GM12878 (cell line): Measurements from ENCODE around the gene PAIP1. TPM values are rescaled to one million over a fixed set of nuclear protein-coding genes. Genes with fewer than 3 reads are reported as not detected.

Source experiments
- ATAC-seq: fragments of 200-7000 bp; cut with Tn5 transposase; 3 replicates; pipeline ENCODE4 v1.9.1; 2020; ENCODE audit warnings: mild to moderate bottlenecking, moderate library complexity
- BruUV-seq: library from RNA; stranded (reverse); fragments of 400-500 nt; replicated peaks from 2 replicates; lab custom pipeline; 2021; lab: Mats Ljungman, UMichigan
- CTCF ChIA-PET: fragments of 300-600 bp; sonication (Branson Sonifier 250); formaldehyde crosslinking; extraction: SDS; loops from one replicate; lab custom pipeline; 2021; ENCODE audit warnings: inconsistent platforms; lab: Yijun Ruan, JAX
- POLR2A ChIA-PET: fragments of 350-600 bp; formaldehyde crosslinking; extraction: SDS; loops from one replicate; lab custom pipeline; 2021; ENCODE audit warnings: inconsistent platforms; lab: Charles Lee
- RAD21 ChIA-PET: fragments of 300-600 bp; sonication (Branson Sonifier 250); formaldehyde crosslinking; loops from one replicate; lab custom pipeline; 2023; ENCODE audit warnings: antibody characterized with exemption; ENCODE audit not compliant: unreplicated experiment; lab: Charles Lee
- SMC1A ChIA-PET: fragments of 300-600 bp; sonication (Branson Sonifier 250); formaldehyde crosslinking; loops from one replicate; lab custom pipeline; 2023; ENCODE audit not compliant: unreplicated experiment, uncharacterized antibody; lab: Charles Lee
- DNase-seq: peaks from one replicate; pipeline ENCODE4 v3.0.0-alpha.2; 2011; ENCODE audit warnings: low read depth, low spot score
- FAIRE-seq: peaks from 3 replicates; lab custom pipeline; 2011; peaks lifted over from hg19 to GRCh38; lab: Jason Lieb, UNC
- H2AFZ ChIP-seq: 2 replicates; pipeline ENCODE4 v1.6.0; 2011; ENCODE audit warnings: low read depth, low read length, control low read depth; ENCODE audit not compliant: control insufficient read depth
- H3K27ac ChIP-seq: 2 replicates; pipeline ENCODE4 v1.5.1; 2011; ENCODE audit warnings: control low read depth; ENCODE audit not compliant: control insufficient read depth, insufficient read depth
- H3K27me3 ChIP-seq, 2 experiments: replicated peaks in 1 of 2; 2 replicates each; pipeline versions ENCODE4 v1.6.0 to v1.6.1; 2011; ENCODE audit warnings: low read length in 1 of 2; ENCODE audit not compliant: control insufficient read depth in 2 of 2, insufficient read depth in 2 of 2
- H3K36me3 ChIP-seq, 2 experiments: 2 replicates each; pipeline ENCODE4 v1.5.1; 2011; ENCODE audit warnings: low read length in 1 of 2; ENCODE audit not compliant: control insufficient read depth in 2 of 2, insufficient read depth in 2 of 2
- H3K4me1 ChIP-seq: 2 replicates; pipeline ENCODE4 v1.6.1; 2011; ENCODE audit warnings: mild to moderate bottlenecking, low read length, moderate library complexity, mixed read lengths; ENCODE audit not compliant: control insufficient read depth, insufficient read depth
- H3K4me2 ChIP-seq: 2 replicates; pipeline ENCODE4 v1.6.0; 2011; ENCODE audit warnings: control low read depth; ENCODE audit not compliant: control insufficient read depth, insufficient read depth
- H3K4me3 ChIP-seq: fragments of 200-600 bp; sonication (generic); 2 replicates; pipeline ENCODE4 v1.5.1; 2016
- H3K79me2 ChIP-seq: 2 replicates; pipeline ENCODE4 v1.6.0; 2011; ENCODE audit warnings: low read length; ENCODE audit not compliant: control insufficient read depth, insufficient read depth
- H3K9ac ChIP-seq: 2 replicates; pipeline ENCODE4 v1.8.0; 2011; ENCODE audit warnings: low read length, control low read depth, mixed read lengths; ENCODE audit not compliant: control insufficient read depth, insufficient read depth
- H3K9me3 ChIP-seq: replicated peaks from 3 replicates; pipeline ENCODE4 v1.5.1; 2011; ENCODE audit warnings: mild to moderate bottlenecking, low read length; ENCODE audit not compliant: control insufficient read depth, insufficient read depth
- H4K20me1 ChIP-seq: 2 replicates; pipeline ENCODE4 v1.6.0; 2011; ENCODE audit not compliant: control insufficient read depth, insufficient read depth
- MEF2A ChIP-seq: IDR thresholded peaks from 2 replicates; pipeline ENCODE4 v1.6.1; 2011; ENCODE audit warnings: low read depth, mild to moderate bottlenecking, low read length, moderate library complexity; ENCODE audit not compliant: insufficient read depth
- in situ Hi-C: fragments of 300-500 bp; cut with MboI; formaldehyde crosslinking; loops from 9 replicates; pipeline ENCODE4 v1.14.3; 2018; ENCODE audit warnings: mixed read lengths
- intact Hi-C: fragments of 100-400 bp; cut with micrococcal nuclease; formaldehyde crosslinking; loops from one replicate; pipeline ENCODE4 v1.14.2; 2022; ENCODE audit not compliant: unreplicated experiment
- polyA plus RNA-seq, 11 experiments: library from polyadenylated mRNA; depleted of rRNA in 4 of 11; unstranded in 6 of 11; stranded (reverse) in 5 of 11; fragments of >200 nt; fragmentation: Nextera tagmentation in 4 of 11; fragmentation: Illumina TruSeq in 1 of 11; extraction: Ambion mirVana in 4 of 11; extraction: Trizol in 1 of 11; gene quantifications; 1 replicate in 1 of 11; 2 replicates in 10 of 11; pipeline versions ENCODE4 v1.2.1 to v1.2.3, GENCODE V29; 2011 to 2016; ENCODE audit warnings: inconsistent platforms in 2 of 11, missing spikeins in 2 of 11, low read depth in 1 of 11
- total RNA-seq, 4 experiments: library from RNA; depleted of rRNA in 3 of 4; stranded (reverse); fragments of >200 nt in 3 of 4; fragmentation: Illumina TruSeq in 1 of 4; extraction: Trizol in 1 of 4; gene quantifications; 2 replicates each; pipeline versions ENCODE4 v1.2.1 to v1.2.3, GENCODE V29; 2013 to 2021
- TF ChIP-seq, protein P1 (sequence below): fragments of 450-650 bp; formaldehyde crosslinking; IDR thresholded peaks from 2 replicates; pipeline ENCODE4 v1.5.0; 2022; ENCODE audit warnings: mild to moderate bottlenecking, missing genetic modification characterization
- TF ChIP-seq, protein P2 (sequence below): fragments of 450-650 bp; IDR thresholded peaks from 2 replicates; pipeline ENCODE4 v1.6.1; 2017; ENCODE audit warnings: mild to moderate bottlenecking

Gene PAIP1
- total and polyA plus RNA-seq, 10 of the 15 experiments (the other 5 are each of a cell fraction or from before 2014, with no cell fraction given), result 37.4 to 90.9 (median 57.0) TPM

DNA sequence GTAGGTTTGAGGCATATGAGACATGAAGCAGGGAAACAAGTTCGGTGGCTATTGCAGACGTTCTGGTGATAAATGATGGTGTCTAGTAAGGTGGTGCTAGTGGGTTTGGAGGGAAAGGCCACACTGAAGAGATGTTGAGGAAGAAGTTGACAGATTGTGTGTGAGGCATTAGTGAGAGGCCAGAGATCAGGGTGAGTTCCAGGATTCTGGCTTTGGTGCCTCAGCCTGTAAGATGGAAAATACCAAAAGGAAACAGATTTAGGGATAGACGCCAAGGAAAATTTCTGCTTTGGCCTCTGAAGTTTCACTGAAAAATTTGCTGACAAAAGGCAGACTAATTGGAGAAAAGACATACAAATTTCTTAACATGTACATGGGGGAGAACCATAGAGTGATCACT, 6.4 kb upstream of the PAIP1 start (continued):
- TF ChIP-seq, protein P1, sequence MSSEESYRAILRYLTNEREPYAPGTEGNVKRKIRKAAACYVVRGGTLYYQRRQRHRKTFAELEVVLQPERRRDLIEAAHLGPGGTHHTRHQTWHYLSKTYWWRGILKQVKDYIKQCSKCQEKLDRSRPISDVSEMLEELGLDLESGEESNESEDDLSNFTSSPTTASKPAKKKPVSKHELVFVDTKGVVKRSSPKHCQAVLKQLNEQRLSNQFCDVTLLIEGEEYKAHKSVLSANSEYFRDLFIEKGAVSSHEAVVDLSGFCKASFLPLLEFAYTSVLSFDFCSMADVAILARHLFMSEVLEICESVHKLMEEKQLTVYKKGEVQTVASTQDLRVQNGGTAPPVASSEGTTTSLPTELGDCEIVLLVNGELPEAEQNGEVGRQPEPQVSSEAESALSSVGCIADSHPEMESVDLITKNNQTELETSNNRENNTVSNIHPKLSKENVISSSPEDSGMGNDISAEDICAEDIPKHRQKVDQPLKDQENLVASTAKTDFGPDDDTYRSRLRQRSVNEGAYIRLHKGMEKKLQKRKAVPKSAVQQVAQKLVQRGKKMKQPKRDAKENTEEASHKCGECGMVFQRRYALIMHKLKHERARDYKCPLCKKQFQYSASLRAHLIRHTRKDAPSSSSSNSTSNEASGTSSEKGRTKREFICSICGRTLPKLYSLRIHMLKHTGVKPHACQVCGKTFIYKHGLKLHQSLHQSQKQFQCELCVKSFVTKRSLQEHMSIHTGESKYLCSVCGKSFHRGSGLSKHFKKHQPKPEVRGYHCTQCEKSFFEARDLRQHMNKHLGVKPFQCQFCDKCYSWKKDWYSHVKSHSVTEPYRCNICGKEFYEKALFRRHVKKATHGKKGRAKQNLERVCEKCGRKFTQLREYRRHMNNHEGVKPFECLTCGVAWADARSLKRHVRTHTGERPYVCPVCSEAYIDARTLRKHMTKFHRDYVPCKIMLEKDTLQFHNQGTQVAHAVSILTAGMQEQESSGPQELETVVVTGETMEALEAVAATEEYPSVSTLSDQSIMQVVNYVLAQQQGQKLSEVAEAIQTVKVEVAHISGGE (CRISPR knock-in tag), result no peak

DNA sequence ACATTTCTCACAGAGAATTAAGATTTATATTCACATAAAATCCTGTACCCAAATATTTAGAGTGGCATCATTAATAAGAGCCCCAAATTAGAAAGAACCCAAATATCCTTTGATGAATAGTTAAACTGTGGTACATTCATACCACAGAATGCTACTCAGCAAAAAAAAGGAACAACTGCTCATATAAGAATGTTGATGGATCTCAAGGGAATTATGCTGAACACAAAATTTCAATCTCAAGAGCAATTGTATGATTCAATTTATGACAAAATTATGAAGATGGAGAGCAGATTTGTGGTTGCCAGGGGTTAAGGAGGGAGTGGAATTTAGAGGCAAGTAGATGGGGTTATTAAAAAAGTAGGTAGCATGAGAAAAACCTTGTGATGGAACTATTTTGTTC, 4.5 kb upstream of the PAIP1 start:
- Histone ChIP-seq H4K20me1 (no peaks in the 10 kb centered on the region), H3K9ac (no peak overlapping the region), H3K27me3 (no peaks in the 10 kb centered on the region), H3K27ac (no peak overlapping the region), H3K4me3 (no peak overlapping the region), H3K4me1 (peaks cover 8% of the 10 kb centered on the region), H3K79me2 (peaks cover 7% of the 10 kb centered on the region), H3K4me2 (no peak overlapping the region), H3K36me3 (no peaks in the 10 kb centered on the region), H3K9me3 (no peaks in the 10 kb centered on the region), H2AFZ (no peak overlapping the region)
- in situ Hi-C loops, result no loop called here
- FAIRE-seq (no peak), ATAC-seq (no peak), DNase-seq (no peak)
- ChIA-PET RAD21 (no interaction called here), SMC1A (no interaction called here), POLR2A (no interaction called here), CTCF (interaction anchor here (0.6 to 2.0 kb wide), 3 partner anchors 13 to 48 kb away, joined by 3 to 5 read pairs (median 3); no protein-coding TSS in a partner anchor)
- intact Hi-C loops, result no loop called here
- TF ChIP-seq, protein P2, sequence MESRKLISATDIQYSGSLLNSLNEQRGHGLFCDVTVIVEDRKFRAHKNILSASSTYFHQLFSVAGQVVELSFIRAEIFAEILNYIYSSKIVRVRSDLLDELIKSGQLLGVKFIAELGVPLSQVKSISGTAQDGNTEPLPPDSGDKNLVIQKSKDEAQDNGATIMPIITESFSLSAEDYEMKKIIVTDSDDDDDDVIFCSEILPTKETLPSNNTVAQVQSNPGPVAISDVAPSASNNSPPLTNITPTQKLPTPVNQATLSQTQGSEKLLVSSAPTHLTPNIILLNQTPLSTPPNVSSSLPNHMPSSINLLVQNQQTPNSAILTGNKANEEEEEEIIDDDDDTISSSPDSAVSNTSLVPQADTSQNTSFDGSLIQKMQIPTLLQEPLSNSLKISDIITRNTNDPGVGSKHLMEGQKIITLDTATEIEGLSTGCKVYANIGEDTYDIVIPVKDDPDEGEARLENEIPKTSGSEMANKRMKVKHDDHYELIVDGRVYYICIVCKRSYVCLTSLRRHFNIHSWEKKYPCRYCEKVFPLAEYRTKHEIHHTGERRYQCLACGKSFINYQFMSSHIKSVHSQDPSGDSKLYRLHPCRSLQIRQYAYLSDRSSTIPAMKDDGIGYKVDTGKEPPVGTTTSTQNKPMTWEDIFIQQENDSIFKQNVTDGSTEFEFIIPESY, result no peak
- TF ChIP-seq MEF2A, result no peak
- no TSS peak for BruUV-seq
